Common myeloid progenitor, CD34-positive (primary cell): Measurements from ENCODE around the gene RPRD1B.

Source experiments
- CTCF ChIA-PET: fragments of 350-600 bp; sonication (Branson Sonifier 250); formaldehyde crosslinking; loops from one replicate; lab custom pipeline; 2021; ENCODE audit warnings: antibody characterized with exemption; lab: Charles Lee
- POLR2A ChIA-PET: fragments of 350-600 bp; sonication (Branson Sonifier 250); formaldehyde crosslinking; loops from one replicate; lab custom pipeline; 2021; ENCODE audit warnings: antibody characterized with exemption; lab: Charles Lee
- DNase-seq, 3 donors: peaks; one replicate each; pipeline versions ENCODE4 v3.0.0 to v3.0.0-alpha.2; 2013
- H3K27ac ChIP-seq, 2 experiments: 1 replicate in 1 of 2; 2 replicates in 1 of 2; pipeline ENCODE4 v1.7.0; 2013; ENCODE audit warnings: inconsistent platforms in 2 of 2, low read length in 2 of 2, mild to moderate bottlenecking in 2 of 2, low read depth in 1 of 2, moderate library complexity in 1 of 2; ENCODE audit not compliant: severe bottlenecking in 2 of 2, insufficient read depth in 1 of 2, poor library complexity in 1 of 2
- H3K27me3 ChIP-seq, 5 experiments: replicated peaks in 2 of 5; 1 replicate in 3 of 5; 2 replicates in 2 of 5; pipeline versions ENCODE4 v1.6.1 to v1.7.0; 2013; ENCODE audit warnings: low read length in 4 of 5, mild to moderate bottlenecking in 2 of 5, moderate library complexity in 2 of 5, inconsistent platforms in 1 of 5; ENCODE audit not compliant: insufficient read depth in 5 of 5, control insufficient read depth in 4 of 5
- H3K36me3 ChIP-seq, 4 experiments: 1 replicate in 2 of 4; 2 replicates in 2 of 4; pipeline versions ENCODE4 v1.6.1 to v1.7.0; 2013; ENCODE audit warnings: low read length in 3 of 4, control low read depth in 1 of 4, mild to moderate bottlenecking in 1 of 4; ENCODE audit not compliant: control insufficient read depth in 4 of 4, insufficient read depth in 4 of 4
- H3K4me1 ChIP-seq, 4 experiments: 1 replicate in 3 of 4; 2 replicates in 1 of 4; pipeline versions ENCODE4 v1.6.1 to v1.7.1; 2013; ENCODE audit warnings: low read length in 3 of 4, mild to moderate bottlenecking in 3 of 4, control low read depth in 1 of 4, inconsistent platforms in 1 of 4, moderate library complexity in 1 of 4; ENCODE audit not compliant: control insufficient read depth in 4 of 4, insufficient read depth in 4 of 4; ENCODE audit errors: control extremely low read depth in 1 of 4
- H3K4me3 ChIP-seq, 7 experiments: 1 replicate in 4 of 7; 2 replicates in 3 of 7; pipeline versions ENCODE4 v1.5.1 to v1.7.0; 2013; ENCODE audit warnings: mild to moderate bottlenecking in 7 of 7, low read length in 6 of 7, moderate library complexity in 6 of 7, inconsistent platforms in 2 of 7, low read depth in 2 of 7, control low read depth in 1 of 7; ENCODE audit not compliant: insufficient read depth in 4 of 7, control insufficient read depth in 1 of 7; ENCODE audit errors: extremely low read depth in 1 of 7
- H3K9me3 ChIP-seq, 5 experiments: 1 replicate in 4 of 5; 2 replicates in 1 of 5; pipeline versions ENCODE4 v1.6.1 to v1.7.1; 2013; ENCODE audit warnings: low read length in 4 of 5, mild to moderate bottlenecking in 2 of 5, inconsistent platforms in 1 of 5, low read depth in 1 of 5, moderate library complexity in 1 of 5; ENCODE audit not compliant: control insufficient read depth in 4 of 5, insufficient read depth in 2 of 5; ENCODE audit errors: control extremely low read depth in 1 of 5
- WGBS: methylation state at CpG from one replicate; pipeline ENCODE4 v1.1.5; 2013; ENCODE audit not compliant: insufficient coverage; 5-methylcytosine and 5-hydroxymethylcytosine counted together

The RPRD1B gene

GRCh38 chr20:38076548-38076947, 43.0 kb downstream of the RPRD1B start:
- POLR2A ChIA-PET: no interaction called here

GRCh38 chr20:38078084-38078483, 44.5 kb downstream of the RPRD1B start:
- Histone ChIP-seq H3K4me3 (no peak overlapping the region), H3K4me1 (no peaks in the 10 kb centered on the region), H3K9me3 (peaks cover 0 to 3% (median 0%) of the 10 kb centered on the region in 5 experiments), H3K36me3 (peaks cover 15 to 51% (median 32%) of the 10 kb centered on the region in 4 experiments), H3K27ac (no peak overlapping the region), H3K27me3 (no peaks in the 10 kb centered on the region)
- no peak for DNase-seq
- ChIA-PET CTCF (interaction anchor here (0.6 to 7.4 kb wide), 3 partner anchors 10 to 144 kb away, joined by 3 to 82 read pairs (median 3); no protein-coding TSS in a partner anchor), POLR2A (no interaction called here)
- 100% methylated on average over 2 of the region's 2 CpGs for WGBS

More at GRCh38 chr20:38076548-38076947, 43.0 kb downstream of the RPRD1B start:
- peak in 2 of 3 donors; percentile 13 to 20 for DNase-seq
- Histone ChIP-seq H3K4me3 (no peak overlapping the region), H3K27me3 (no peaks in the 10 kb centered on the region), H3K27ac (no peak overlapping the region), H3K36me3 (peaks cover 12 to 54% (median 35%) of the 10 kb centered on the region in 4 experiments), H3K9me3 (peaks cover 0 to 3% (median 0%) of the 10 kb centered on the region in 5 experiments), H3K4me1 (no peaks in the 10 kb centered on the region)
- CTCF ChIA-PET: interaction anchor here (0.8 to 7.4 kb wide), 3 partner anchors 14 to 145 kb away, joined by 3 to 82 read pairs (median 4); no protein-coding TSS in a partner anchor

- DNase-seq: no peak
- Histone ChIP-seq H3K4me1 (no peaks in the 10 kb centered on the region), H3K4me3 (no peak overlapping the region), H3K27me3 (no peaks in the 10 kb centered on the region), H3K27ac (no peak overlapping the region), H3K9me3 (peaks cover 0 to 3% (median 0%) of the 10 kb centered on the region in 5 experiments), H3K36me3 (peaks cover 14 to 47% (median 33%) of the 10 kb centered on the region in 4 experiments)
- 100% methylated on average over 1 of the region's 3 CpGs for WGBS
- CTCF ChIA-PET: interaction anchor here (0.8 to 7.4 kb wide), 4 partner anchors 13 to 143 kb away, joined by 4 to 82 read pairs (median 4); no protein-coding TSS in a partner anchor
- POLR2A ChIA-PET: no interaction called here
Measured at GRCh38 chr20:38079353-38079752, 45.8 kb downstream of the RPRD1B start.

GRCh38 chr20:38081575-38081974, 48.0 kb downstream of the RPRD1B start:
- Histone ChIP-seq H3K9me3 (peaks cover 0 to 3% (median 0%) of the 10 kb centered on the region in 5 experiments), H3K36me3 (peaks cover 17 to 60% (median 32%) of the 10 kb centered on the region in 4 experiments), H3K4me3 (no peak overlapping the region), H3K27ac (no peak overlapping the region), H3K27me3 (no peaks in the 10 kb centered on the region), H3K4me1 (no peaks in the 10 kb centered on the region)
- CTCF ChIA-PET: interaction anchor here (2.3 to 2.4 kb wide), 2 partner anchors 23 to 140 kb away, joined by 5 to 9 read pairs; no protein-coding TSS in a partner anchor
- POLR2A ChIA-PET: no interaction called here
- WGBS: no CpG with 5 or more reads among the region's 3 CpGs
- DNase-seq: no peak

- Histone ChIP-seq H3K27me3 (no peaks in the 10 kb centered on the region), H3K27ac (no peak overlapping the region), H3K9me3 (peaks cover 0 to 3% (median 0%) of the 10 kb centered on the region in 5 experiments), H3K4me1 (no peaks in the 10 kb centered on the region), H3K36me3 (peaks cover 11 to 64% (median 35%) of the 10 kb centered on the region in 4 experiments), H3K4me3 (no peak overlapping the region)
- ChIA-PET POLR2A (no interaction called here), CTCF (interaction anchor here (0.8 to 2.4 kb wide), 6 partner anchors 10 to 326 kb away, joined by 3 to 7 read pairs (median 4); no protein-coding TSS in a partner anchor)
- no peak for DNase-seq
Measured at GRCh38 chr20:38082894-38083293, 49.3 kb downstream of the RPRD1B start.

GRCh38 chr20:38083338-38084048, 49.9 kb downstream of the RPRD1B start:
- Histone ChIP-seq H3K27me3 (no peaks in the 10 kb centered on the region), H3K27ac (peak overlapping the region in 1 of 2 experiments; percentile 60), H3K4me1 (no peaks in the 10 kb centered on the region), H3K36me3 (peaks cover 12 to 70% (median 39%) of the 10 kb centered on the region in 4 experiments), H3K9me3 (peaks cover 0 to 3% (median 0%) of the 10 kb centered on the region in 5 experiments), H3K4me3 (no peak overlapping the region)
- WGBS: 96% methylated on average over 11 of the region's 12 CpGs
- ChIA-PET CTCF (interaction anchor here (0.6 to 2.4 kb wide), 6 partner anchors 10 to 325 kb away, joined by 3 to 7 read pairs (median 4); no protein-coding TSS in a partner anchor), POLR2A (no interaction called here)
- DNase-seq: no peak
